GM19468 (cell line): ENCODE data around the gene SGSM2.

ENCODE experiments used
- ATAC-seq: cut with Tn5 transposase; IDR thresholded peaks from one replicate; pipeline ENCODE4 v1.9.1; 2021; ENCODE audit warnings: mild to moderate bottlenecking, moderate library complexity, moderate number of reproducible peaks; ENCODE audit not compliant: unreplicated experiment; ENCODE audit errors: extremely low read depth

SGSM2 gene

GRCh38 chr17:2366747-2367494 lies 29.6 kb downstream of the SGSM2 start:
- ATAC-seq, result no peak

- ATAC-seq, result no peak
Observed at GRCh38 chr17:2368359-2368758, 31.1 kb downstream of the SGSM2 start.

GRCh38 chr17:2369039-2369438 lies 31.7 kb downstream of the SGSM2 start:
- ATAC-seq, result no peak

GRCh38 chr17:2369551-2370210 lies 32.4 kb downstream of the SGSM2 start:
- ATAC-seq, result no peak

GRCh38 chr17:2370211-2370589 lies 32.9 kb downstream of the SGSM2 start:
- no peak for ATAC-seq

GRCh38 chr17:2371183-2372130 lies 34.2 kb downstream of the SGSM2 start:
- no peak for ATAC-seq

- ATAC-seq, result no peak
Observed at GRCh38 chr17:2372180-2372579, 34.9 kb downstream of the SGSM2 start.

- no peak for ATAC-seq
Observed at GRCh38 chr17:2372681-2373080, 35.4 kb downstream of the SGSM2 start.

GRCh38 chr17:2373179-2373578 lies 35.9 kb downstream of the SGSM2 start:
- no peak for ATAC-seq

GRCh38 chr17:2374549-2375285 lies 37.4 kb downstream of the SGSM2 start:
- ATAC-seq, result no peak

GRCh38 chr17:2375406-2375805 lies 38.1 kb downstream of the SGSM2 start:
- ATAC-seq, result no peak

- ATAC-seq, result no peak
Observed at GRCh38 chr17:2376107-2376506, 38.8 kb downstream of the SGSM2 start.

- no peak for ATAC-seq
Observed at GRCh38 chr17:2377659-2378058, 40.4 kb downstream of the SGSM2 start.

- no peak for ATAC-seq
Observed at GRCh38 chr17:2378905-2379304, 41.6 kb downstream of the SGSM2 start.

GRCh38 chr17:2379489-2380225 lies 42.4 kb downstream of the SGSM2 start:
- ATAC-seq, result no peak

- ATAC-seq, result no peak
Observed at GRCh38 chr17:2380226-2380922, 43.1 kb downstream of the SGSM2 start.

- no peak for ATAC-seq
Observed at GRCh38 chr17:2380950-2381649, 43.8 kb downstream of the SGSM2 start.

- no peak for ATAC-seq
Observed at GRCh38 chr17:2383628-2384167, 46.4 kb downstream of the SGSM2 start.
